Mesothelial cell of epicardium (in vitro differentiated cells): Measurements from ENCODE around the gene TRAF2. TPM values are rescaled to one million over a fixed set of nuclear protein-coding genes. Genes with fewer than 3 reads are reported as not detected.

Source experiments
- DNase-seq, 2 experiments: peaks; one replicate each; pipeline ENCODE4 v3.0.0; 2021; ENCODE audit warnings: low spot score in 2 of 2; ENCODE audit not compliant: unreplicated experiment in 2 of 2
- H3K27ac Mint-ChIP-seq: 2 replicates; pipeline ENCODE4 v1.8.0; 2021; ENCODE audit warnings: mixed read lengths
- H3K27me3 Mint-ChIP-seq: 2 replicates; pipeline ENCODE4 v1.8.0; 2021; ENCODE audit warnings: low read depth, mixed read lengths
- H3K36me3 Mint-ChIP-seq: 2 replicates; pipeline ENCODE4 v1.8.0; 2021; ENCODE audit warnings: mixed read lengths
- H3K4me1 Mint-ChIP-seq: 2 replicates; pipeline ENCODE4 v1.8.0; 2021; ENCODE audit warnings: mixed read lengths
- H3K4me3 Mint-ChIP-seq: 2 replicates; pipeline ENCODE4 v1.8.0; 2021; ENCODE audit warnings: mild to moderate bottlenecking, moderate library complexity, mixed read lengths
- H3K9me3 Mint-ChIP-seq: 2 replicates; pipeline ENCODE4 v1.8.0; 2021; ENCODE audit warnings: mixed read lengths
- CTCF ChIP-seq: fragments of 200-600 bp; sonication (generic); IDR thresholded peaks from one replicate; pipeline ENCODE4 v1.5.0; 2021; ENCODE audit warnings: antibody characterized with exemption; ENCODE audit not compliant: unreplicated experiment
- total RNA-seq: library from RNA; stranded (reverse); gene quantifications from 3 replicates; pipeline ENCODE4 v1.2.1, GENCODE V29; 2021

Gene TRAF2
- total RNA-seq, 1 donor from 2014 or later = 17.4 TPM

GRCh38 chr9:136902259-136902821 lies 16.0 kb downstream of the TRAF2 start:
- no peak for TF ChIP-seq CTCF
- peak overlapping the region; percentile 53 for H3K27ac Mint-ChIP-seq
- H3K9me3 Mint-ChIP-seq = no peaks in the 10 kb centered on the region
- no peak overlapping the region for H3K4me3 Mint-ChIP-seq
- no peak for DNase-seq
- H3K4me1 Mint-ChIP-seq = no peaks in the 10 kb centered on the region
- H3K36me3 Mint-ChIP-seq = peaks cover 18% of the 10 kb centered on the region
- H3K27me3 Mint-ChIP-seq = no peaks in the 10 kb centered on the region

GRCh38 chr9:136903041-136903554 lies 16.8 kb downstream of the TRAF2 start:
- Mint-ChIP-seq H3K36me3 (peaks cover 20% of the 10 kb centered on the region), H3K27ac (no peak overlapping the region), H3K4me3 (no peak overlapping the region), H3K9me3 (no peaks in the 10 kb centered on the region), H3K27me3 (no peaks in the 10 kb centered on the region), H3K4me1 (no peaks in the 10 kb centered on the region)
- no peak for TF ChIP-seq CTCF
- DNase-seq = no peak

- Mint-ChIP-seq H3K27me3 (no peaks in the 10 kb centered on the region), H3K4me3 (no peak overlapping the region), H3K9me3 (no peaks in the 10 kb centered on the region), H3K4me1 (no peaks in the 10 kb centered on the region), H3K36me3 (peaks cover 18% of the 10 kb centered on the region), H3K27ac (no peak overlapping the region)
- no peak for TF ChIP-seq CTCF
- DNase-seq = no peak
These were observed 19.9 kb downstream of the TRAF2 start for GRCh38 chr9:136906266-136906665.

GRCh38 chr9:136907011-136907914 lies 20.9 kb downstream of the TRAF2 start:
- peaks cover 16% of the 10 kb centered on the region for H3K36me3 Mint-ChIP-seq
- no peak overlapping the region for H3K4me3 Mint-ChIP-seq
- DNase-seq = no peak

GRCh38 chr9:136910197-136910900 lies 24.0 kb downstream of the TRAF2 start:
- no peak for DNase-seq
- Mint-ChIP-seq H3K4me3 (no peak overlapping the region), H3K9me3 (no peaks in the 10 kb centered on the region), H3K4me1 (no peaks in the 10 kb centered on the region), H3K36me3 (peaks cover 19% of the 10 kb centered on the region), H3K27me3 (no peaks in the 10 kb centered on the region), H3K27ac (no peak overlapping the region)
- no peak for TF ChIP-seq CTCF

More at GRCh38 chr9:136907011-136907914, 20.9 kb downstream of the TRAF2 start:
- Mint-ChIP-seq H3K9me3 (no peaks in the 10 kb centered on the region), H3K4me1 (no peaks in the 10 kb centered on the region), H3K27ac (no peak overlapping the region), H3K27me3 (no peaks in the 10 kb centered on the region)
- TF ChIP-seq CTCF = no peak
